HEK293 (cell line): ENCODE results near the gene DDO.

ENCODE experiments used
- CTCF ChIA-PET: fragments of 350-600 bp; formaldehyde crosslinking; extraction: SDS; loops from one replicate; lab custom pipeline; 2021; ENCODE audit warnings: antibody characterized with exemption; lab: Yijun Ruan, JAX
- POLR2A ChIA-PET: fragments of 300-600 bp; formaldehyde crosslinking; extraction: SDS; loops from one replicate; lab custom pipeline; 2020; ENCODE audit warnings: antibody characterized with exemption, inconsistent platforms; lab: Yijun Ruan, JAX
- H3K27ac ChIP-seq: fragments of 200-500 bp; sonication (Bioruptor generic); 2 replicates; pipeline ENCODE4 v1.5.1; 2014; ENCODE audit warnings: low read depth, low read length, control low read depth, inconsistent platforms; ENCODE audit errors: extremely low read depth
- H3K36me3 ChIP-seq, 2 experiments: fragments of 200-500 bp in 1 of 2; sonication (Bioruptor generic) in 1 of 2; 1 replicate in 1 of 2; 2 replicates in 1 of 2; pipeline ENCODE4 v1.5.1; 2014 to 2017; ENCODE audit warnings: inconsistent platforms in 2 of 2, low read length in 2 of 2; ENCODE audit not compliant: control insufficient read depth in 2 of 2, insufficient read depth in 1 of 2
- H3K4me1 ChIP-seq: fragments of 200-500 bp; sonication (Bioruptor generic); 2 replicates; pipeline ENCODE4 v1.5.1; 2014; ENCODE audit warnings: mild to moderate bottlenecking, low read length, inconsistent platforms; ENCODE audit not compliant: control insufficient read depth, insufficient read depth
- H3K4me3 ChIP-seq: 2 replicates; pipeline ENCODE4 v1.5.1; 2011; ENCODE audit warnings: low read depth, mild to moderate bottlenecking, control low read depth, low read length, moderate library complexity
- H3K9me3 ChIP-seq: fragments of 200-500 bp; sonication (Bioruptor generic); 2 replicates; pipeline ENCODE4 v1.5.1; 2014; ENCODE audit warnings: low read depth, low read length, inconsistent platforms; ENCODE audit not compliant: control insufficient read depth, insufficient read depth
- ATF2 ChIP-seq: fragments of 450-650 bp; formaldehyde crosslinking; IDR thresholded peaks from 2 replicates; pipeline ENCODE4 v1.5.1; 2016; ENCODE audit warnings: missing biosample characterization, missing genetic modification characterization, low read depth
- KLF1 ChIP-seq: fragments of 450-650 bp; formaldehyde crosslinking; IDR thresholded peaks from 2 replicates; pipeline ENCODE4 v1.5.1; 2016; ENCODE audit warnings: missing biosample characterization, missing genetic modification characterization
- SP2 ChIP-seq: fragments of 450-650 bp; formaldehyde crosslinking; IDR thresholded peaks from 2 replicates; pipeline ENCODE4 v1.5.1; 2016; ENCODE audit warnings: missing biosample characterization, missing genetic modification characterization
- TSHZ1 ChIP-seq: fragments of 450-650 bp; formaldehyde crosslinking; IDR thresholded peaks from 2 replicates; pipeline ENCODE4 v1.5.1; 2016; ENCODE audit warnings: missing biosample characterization, missing genetic modification characterization, borderline replicate concordance
- ZBTB21 ChIP-seq: fragments of 450-650 bp; formaldehyde crosslinking; IDR thresholded peaks from 2 replicates; pipeline ENCODE4 v1.5.1; 2017; ENCODE audit warnings: missing biosample characterization, missing genetic modification characterization
- ZEB2 ChIP-seq: fragments of 450-650 bp; formaldehyde crosslinking; IDR thresholded peaks from 2 replicates; pipeline ENCODE4 v1.5.1; 2016; ENCODE audit warnings: missing biosample characterization, missing genetic modification characterization
- ZIC2 ChIP-seq: fragments of 450-650 bp; formaldehyde crosslinking; IDR thresholded peaks from 2 replicates; pipeline ENCODE4 v1.5.1; 2016; ENCODE audit warnings: missing biosample characterization, missing genetic modification characterization
- ZNF121 ChIP-seq: fragments of 450-650 bp; formaldehyde crosslinking; IDR thresholded peaks from 2 replicates; pipeline ENCODE4 v1.5.1; 2016; ENCODE audit warnings: missing biosample characterization, missing genetic modification characterization
- ZNF146 ChIP-seq: fragments of 450-650 bp; formaldehyde crosslinking; IDR thresholded peaks from 2 replicates; pipeline ENCODE4 v1.5.1; 2016; ENCODE audit warnings: missing biosample characterization, missing genetic modification characterization
- ZNF239 ChIP-seq: fragments of 450-650 bp; formaldehyde crosslinking; IDR thresholded peaks from 2 replicates; pipeline ENCODE4 v1.5.1; 2016; ENCODE audit warnings: missing biosample characterization, missing genetic modification characterization
- ZNF394 ChIP-seq: fragments of 450-650 bp; formaldehyde crosslinking; IDR thresholded peaks from 2 replicates; pipeline ENCODE4 v1.5.1; 2016; ENCODE audit warnings: missing biosample characterization, missing genetic modification characterization, mild to moderate bottlenecking, moderate library complexity, borderline replicate concordance
- ZNF398 ChIP-seq: fragments of 450-650 bp; formaldehyde crosslinking; IDR thresholded peaks from 2 replicates; pipeline ENCODE4 v1.5.1; 2017; ENCODE audit warnings: missing biosample characterization, missing genetic modification characterization
- ZNF514 ChIP-seq: fragments of 450-650 bp; formaldehyde crosslinking; IDR thresholded peaks from 2 replicates; pipeline ENCODE4 v1.5.1; 2016; ENCODE audit warnings: missing biosample characterization, missing genetic modification characterization
- ZNF521 ChIP-seq: fragments of 450-650 bp; formaldehyde crosslinking; IDR thresholded peaks from 2 replicates; pipeline ENCODE4 v1.5.1; 2017; ENCODE audit warnings: missing biosample characterization, mild to moderate bottlenecking, missing genetic modification characterization
- ZNF544 ChIP-seq: fragments of 450-650 bp; formaldehyde crosslinking; IDR thresholded peaks from 2 replicates; pipeline ENCODE4 v1.5.0; 2017; ENCODE audit warnings: missing biosample characterization, missing genetic modification characterization
- ZNF548 ChIP-seq: fragments of 450-650 bp; formaldehyde crosslinking; IDR thresholded peaks from 2 replicates; pipeline ENCODE4 v1.5.1; 2016; ENCODE audit warnings: missing biosample characterization, missing genetic modification characterization
- ZNF555 ChIP-seq: fragments of 450-650 bp; formaldehyde crosslinking; conservative IDR thresholded peaks from 2 replicates; pipeline ENCODE4 v1.5.1; 2017; ENCODE audit warnings: missing biosample characterization, mild to moderate bottlenecking, missing genetic modification characterization, inconsistent platforms
- ZNF561 ChIP-seq: fragments of 450-650 bp; IDR thresholded peaks from 2 replicates; pipeline ENCODE4 v1.5.1; 2018; ENCODE audit warnings: missing biosample characterization, missing genetic modification characterization, borderline replicate concordance
- ZNF600 ChIP-seq: fragments of 450-650 bp; formaldehyde crosslinking; IDR thresholded peaks from 2 replicates; pipeline ENCODE4 v1.5.1; 2016; ENCODE audit warnings: missing biosample characterization, missing genetic modification characterization
- ZNF610 ChIP-seq: fragments of 450-650 bp; formaldehyde crosslinking; IDR thresholded peaks from 2 replicates; pipeline ENCODE4 v1.5.1; 2016; ENCODE audit warnings: missing biosample characterization, missing genetic modification characterization, borderline replicate concordance
- ZNF843 ChIP-seq: fragments of 450-650 bp; formaldehyde crosslinking; IDR thresholded peaks from 2 replicates; pipeline ENCODE4 v1.5.1; 2016; ENCODE audit warnings: missing biosample characterization, missing genetic modification characterization
- TF ChIP-seq, protein P1 (sequence below): fragments of 450-650 bp; formaldehyde crosslinking; IDR thresholded peaks from 2 replicates; pipeline ENCODE4 v1.5.1; 2016; ENCODE audit warnings: missing biosample characterization, missing genetic modification characterization

The DDO gene

GRCh38 chr6:110392727-110393126, 22.6 kb downstream of the DDO start:
- H3K36me3 ChIP-seq: no peaks in the 10 kb centered on the region
- H3K4me3 ChIP-seq: no peak overlapping the region
- POLR2A ChIA-PET: no interaction called here
- CTCF ChIA-PET: interaction anchor here (0.6 to 7.7 kb wide), 9 partner anchors 11 to 865 kb away, joined by 3 to 98 read pairs (median 16); partner anchors contain the start of gene WASF1
- no peaks in the 10 kb centered on the region for H3K9me3 ChIP-seq
- H3K4me1 ChIP-seq: peaks cover 10% of the 10 kb centered on the region
- no peak overlapping the region for H3K27ac ChIP-seq
- no peak for TF ChIP-seq ZIC2 (tag by site-specific recombination)
- no peak for TF ChIP-seq ZNF544
- TF ChIP-seq ZNF548 (tag by site-specific recombination): no peak
- no peak for TF ChIP-seq ZBTB21 (tag by site-specific recombination)
- no peak for TF ChIP-seq ZNF121
- no peak for TF ChIP-seq SP2 (tag by site-specific recombination)

- no peaks in the 10 kb centered on the region for H3K36me3 ChIP-seq
- H3K27ac ChIP-seq: no peak overlapping the region
- POLR2A ChIA-PET: interaction anchor here (1.4 kb wide), 1 partner anchor 211 kb away, joined by 5 read pairs; no protein-coding TSS in a partner anchor
- no peaks in the 10 kb centered on the region for H3K9me3 ChIP-seq
- CTCF ChIA-PET: interaction anchor here (0.5 to 7.7 kb wide), 36 partner anchors 10 to 1880 kb away, joined by 3 to 98 read pairs (median 4); no protein-coding TSS in a partner anchor
- no peak overlapping the region for H3K4me3 ChIP-seq
- TF ChIP-seq KLF1 (tag by site-specific recombination) (no peak), ZNF521 (no peak)
- TF ChIP-seq, all 188 proteins: peak for 0
- peaks cover 10% of the 10 kb centered on the region for H3K4me1 ChIP-seq
Measured at GRCh38 chr6:110390404-110390803, 25.0 kb downstream of the DDO start.

GRCh38 chr6:110389689-110390382, 25.5 kb downstream of the DDO start:
- ChIA-PET CTCF (interaction anchor here (0.6 to 7.7 kb wide), 35 partner anchors 9 to 1880 kb away, joined by 3 to 98 read pairs (median 4); no protein-coding TSS in a partner anchor), POLR2A (interaction anchor here (1.4 kb wide), 1 partner anchor 210 kb away, joined by 5 read pairs; no protein-coding TSS in a partner anchor)
- TF ChIP-seq ZNF600 (no peak), ZNF843 (no peak), ZNF398 (no peak), TSHZ1 (tag by site-specific recombination) (no peak), ZNF555 (tag by site-specific recombination) (no peak), ZNF394 (no peak), ZNF239 (tag by site-specific recombination) (no peak), ZNF610 (tag by site-specific recombination) (no peak), ATF2 (tag by site-specific recombination) (no peak), ZNF146 (no peak), ZNF514 (tag by site-specific recombination) (no peak), ZEB2 (tag by site-specific recombination) (no peak), ZNF561 (tag by site-specific recombination) (no peak)
- TF ChIP-seq, protein P1, sequence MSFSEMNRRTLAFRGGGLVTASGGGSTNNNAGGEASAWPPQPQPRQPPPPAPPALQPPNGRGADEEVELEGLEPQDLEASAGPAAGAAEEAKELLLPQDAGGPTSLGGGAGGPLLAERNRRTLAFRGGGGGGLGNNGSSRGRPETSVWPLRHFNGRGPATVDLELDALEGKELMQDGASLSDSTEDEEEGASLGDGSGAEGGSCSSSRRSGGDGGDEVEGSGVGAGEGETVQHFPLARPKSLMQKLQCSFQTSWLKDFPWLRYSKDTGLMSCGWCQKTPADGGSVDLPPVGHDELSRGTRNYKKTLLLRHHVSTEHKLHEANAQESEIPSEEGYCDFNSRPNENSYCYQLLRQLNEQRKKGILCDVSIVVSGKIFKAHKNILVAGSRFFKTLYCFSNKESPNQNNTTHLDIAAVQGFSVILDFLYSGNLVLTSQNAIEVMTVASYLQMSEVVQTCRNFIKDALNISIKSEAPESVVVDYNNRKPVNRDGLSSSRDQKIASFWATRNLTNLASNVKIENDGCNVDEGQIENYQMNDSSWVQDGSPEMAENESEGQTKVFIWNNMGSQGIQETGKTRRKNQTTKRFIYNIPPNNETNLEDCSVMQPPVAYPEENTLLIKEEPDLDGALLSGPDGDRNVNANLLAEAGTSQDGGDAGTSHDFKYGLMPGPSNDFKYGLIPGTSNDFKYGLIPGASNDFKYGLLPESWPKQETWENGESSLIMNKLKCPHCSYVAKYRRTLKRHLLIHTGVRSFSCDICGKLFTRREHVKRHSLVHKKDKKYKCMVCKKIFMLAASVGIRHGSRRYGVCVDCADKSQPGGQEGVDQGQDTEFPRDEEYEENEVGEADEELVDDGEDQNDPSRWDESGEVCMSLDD (tag by site-specific recombination): no peak

More at GRCh38 chr6:110389689-110390382, 25.5 kb downstream of the DDO start:
- no peak overlapping the region for H3K4me3 ChIP-seq
- H3K27ac ChIP-seq: no peak overlapping the region
- no peaks in the 10 kb centered on the region for H3K36me3 ChIP-seq
- peaks cover 10% of the 10 kb centered on the region for H3K4me1 ChIP-seq
- no peaks in the 10 kb centered on the region for H3K9me3 ChIP-seq
